Measurements from ENCODE around the gene SPTBN1. TPM values are rescaled to one million over a fixed set of nuclear protein-coding genes. Genes with fewer than 3 reads are reported as not detected.

SPTBN1 gene
- total and polyA plus RNA-seq, 3 experiments from 2014 or later, result 38.4 to 49.2 (median 38.5) TPM

- POLR2A ChIA-PET, result no interaction called here
- H3K4me1 ChIP-seq (ENCODE audit: insufficient read depth, low read length), result no peaks in the 10 kb centered on the region
- Mint-ChIP-seq H3K27ac (no peak overlapping the region), H3K36me3 (peaks cover 0 to 2% (median 0%) of the 10 kb centered on the region in 3 donors), H3K27me3 (peaks cover 6% of the 10 kb centered on the region in 2 donors), H3K4me1 (no peaks in the 10 kb centered on the region), H3K4me3 (no peak overlapping the region), H3K9me3 (no peaks in the 10 kb centered on the region)
- H3K9me3 ChIP-seq (ENCODE audit: low read length), result no peaks in the 10 kb centered on the region
- H3K27me3 ChIP-seq (ENCODE audit: insufficient read depth, low read length, poor library complexity, severe bottlenecking), result no peaks in the 10 kb centered on the region
- CTCF ChIA-PET, result interaction anchor here (1.5 kb wide), 1 partner anchor 17 kb away, joined by 4 read pairs; no protein-coding TSS in a partner anchor
- no peak for DNase-seq
- H3K36me3 ChIP-seq (ENCODE audit: insufficient read depth, low read length), result no peaks in the 10 kb centered on the region
- no peak overlapping the region for H3K4me3 ChIP-seq (ENCODE audit: low read length)
- H3K27ac ChIP-seq (ENCODE audit: low read depth, low read length), result no peak overlapping the region
Observed at GRCh38 chr2:54539683-54540082, 83.6 kb downstream of the SPTBN1 start.

- POLR2A ChIA-PET, result no interaction called here
- CTCF ChIA-PET, result interaction anchor here (0.7 to 1.5 kb wide), 2 partner anchors 17 to 164 kb away, joined by 3 to 4 read pairs; no protein-coding TSS in a partner anchor
- H3K36me3 Mint-ChIP-seq, result peaks cover 0 to 2% (median 0%) of the 10 kb centered on the region in 3 donors
Observed at GRCh38 chr2:54540194-54540593, 84.1 kb downstream of the SPTBN1 start.

GRCh38 chr2:54541995-54542394 lies 85.9 kb downstream of the SPTBN1 start:
- DNase-seq, result no peak
- Mint-ChIP-seq H3K4me3 (no peak overlapping the region), H3K27me3 (peaks cover 5 to 6% of the 10 kb centered on the region in 2 donors), H3K36me3 (no peaks in the 10 kb centered on the region), H3K27ac (no peak overlapping the region), H3K4me1 (no peaks in the 10 kb centered on the region), H3K9me3 (no peaks in the 10 kb centered on the region)
- Histone ChIP-seq H3K9me3 (ENCODE audit: low read length) (no peaks in the 10 kb centered on the region), H3K4me3 (ENCODE audit: low read length) (no peak overlapping the region), H3K27me3 (ENCODE audit: insufficient read depth, low read length, poor library complexity, severe bottlenecking) (no peaks in the 10 kb centered on the region), H3K36me3 (ENCODE audit: insufficient read depth, low read length) (no peaks in the 10 kb centered on the region), H3K27ac (ENCODE audit: low read depth, low read length) (no peak overlapping the region), H3K4me1 (ENCODE audit: insufficient read depth, low read length) (no peaks in the 10 kb centered on the region)
- ChIA-PET POLR2A (no interaction called here), CTCF (no interaction called here)

More at GRCh38 chr2:54540194-54540593, 84.1 kb downstream of the SPTBN1 start:
- DNase-seq, result no peak
- H3K27me3 ChIP-seq (ENCODE audit: insufficient read depth, low read length, poor library complexity, severe bottlenecking), result no peaks in the 10 kb centered on the region
- Mint-ChIP-seq H3K4me3 (no peak overlapping the region), H3K4me1 (no peaks in the 10 kb centered on the region), H3K27me3 (peaks cover 5 to 6% of the 10 kb centered on the region in 2 donors), H3K27ac (no peak overlapping the region), H3K9me3 (no peaks in the 10 kb centered on the region)
- H3K4me3 ChIP-seq (ENCODE audit: low read length), result no peak overlapping the region
- H3K27ac ChIP-seq (ENCODE audit: low read depth, low read length), result no peak overlapping the region
- H3K4me1 ChIP-seq (ENCODE audit: insufficient read depth, low read length), result no peaks in the 10 kb centered on the region
- no peaks in the 10 kb centered on the region for H3K36me3 ChIP-seq (ENCODE audit: insufficient read depth, low read length)
- no peaks in the 10 kb centered on the region for H3K9me3 ChIP-seq (ENCODE audit: low read length)

DNA sequence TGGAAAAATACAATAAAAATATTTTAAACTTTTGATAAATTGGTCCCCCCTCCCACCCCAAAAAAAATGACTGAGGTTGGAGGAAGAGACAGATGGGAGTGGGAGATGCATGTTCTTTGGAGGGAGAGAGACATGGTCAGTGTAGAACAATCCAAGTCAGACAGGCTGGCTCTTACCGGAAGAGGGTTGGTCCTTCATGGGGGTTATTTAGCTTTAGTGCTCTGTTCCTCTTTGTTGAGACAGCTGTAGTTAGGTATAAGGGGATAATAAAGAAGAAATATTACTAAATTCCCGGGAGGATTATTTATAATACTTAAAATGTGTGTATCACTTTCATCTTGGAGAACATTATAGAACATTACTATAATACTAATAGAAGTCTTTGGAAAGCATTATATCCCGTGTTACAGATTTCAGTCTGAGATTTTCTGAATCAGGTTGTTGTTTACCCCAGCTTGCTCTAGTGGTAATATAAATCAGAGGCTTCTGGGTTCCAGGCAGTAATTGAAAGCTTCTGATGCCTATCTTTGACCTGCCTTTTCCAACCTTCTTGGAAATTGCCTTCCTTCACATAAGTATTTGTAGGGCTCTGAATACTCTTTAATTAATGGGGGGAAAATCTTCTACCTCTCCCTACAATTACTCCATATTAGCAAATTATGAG lies 87.7 kb downstream of the SPTBN1 start:
- POLR2A ChIA-PET, result no interaction called here
- Histone ChIP-seq H3K27ac (ENCODE audit: low read depth, low read length) (no peak overlapping the region), H3K36me3 (ENCODE audit: insufficient read depth, low read length) (no peaks in the 10 kb centered on the region), H3K9me3 (ENCODE audit: low read length) (no peaks in the 10 kb centered on the region), H3K4me3 (ENCODE audit: low read length) (no peak overlapping the region), H3K27me3 (ENCODE audit: insufficient read depth, low read length, poor library complexity, severe bottlenecking) (no peaks in the 10 kb centered on the region), H3K4me1 (ENCODE audit: insufficient read depth, low read length) (no peaks in the 10 kb centered on the region)
- no peak for DNase-seq
- CTCF ChIA-PET, result interaction anchor here (0.8 kb wide), 1 partner anchor 21 kb away, joined by 3 read pairs; no protein-coding TSS in a partner anchor
- Mint-ChIP-seq H3K27ac (no peak overlapping the region), H3K9me3 (no peaks in the 10 kb centered on the region), H3K36me3 (no peaks in the 10 kb centered on the region), H3K4me3 (no peak overlapping the region), H3K4me1 (no peaks in the 10 kb centered on the region), H3K27me3 (peaks cover 3 to 6% of the 10 kb centered on the region in 2 donors)

- no peaks in the 10 kb centered on the region for H3K4me1 ChIP-seq (ENCODE audit: insufficient read depth, low read length)
- Mint-ChIP-seq H3K27me3 (peaks cover 3 to 6% of the 10 kb centered on the region in 2 donors), H3K36me3 (peaks cover 0 to 5% (median 0%) of the 10 kb centered on the region in 3 donors), H3K27ac (no peak overlapping the region), H3K4me3 (no peak overlapping the region), H3K9me3 (no peaks in the 10 kb centered on the region), H3K4me1 (no peaks in the 10 kb centered on the region)
- POLR2A ChIA-PET, result no interaction called here
- H3K36me3 ChIP-seq (ENCODE audit: insufficient read depth, low read length), result no peaks in the 10 kb centered on the region
- no peak overlapping the region for H3K27ac ChIP-seq (ENCODE audit: low read depth, low read length)
- DNase-seq, result no peak
- H3K9me3 ChIP-seq (ENCODE audit: low read length), result no peaks in the 10 kb centered on the region
- no peaks in the 10 kb centered on the region for H3K27me3 ChIP-seq (ENCODE audit: insufficient read depth, low read length, poor library complexity, severe bottlenecking)
- no peak overlapping the region for H3K4me3 ChIP-seq (ENCODE audit: low read length)
- CTCF ChIA-PET, result no interaction called here
Observed at GRCh38 chr2:54545702-54546450, 89.7 kb downstream of the SPTBN1 start.

DNA sequence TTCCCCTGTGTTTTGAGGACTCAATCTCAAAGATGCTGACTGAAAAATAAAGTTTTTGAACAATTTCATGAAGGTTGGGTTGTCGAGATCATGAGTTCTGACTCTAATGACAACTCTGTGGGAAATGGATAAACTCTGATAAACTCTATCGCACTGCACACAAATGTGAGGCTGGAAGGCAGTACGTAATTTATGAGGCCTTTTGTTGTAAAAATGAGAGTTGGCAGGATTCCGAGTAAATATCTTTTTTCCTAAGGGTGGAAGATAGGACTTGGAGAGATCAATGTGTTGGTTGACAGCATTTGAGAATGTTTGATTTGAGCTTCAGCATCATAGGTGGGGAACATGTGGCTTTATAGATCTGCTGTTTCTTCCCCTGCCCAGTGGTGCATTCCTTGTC lies 90.4 kb downstream of the SPTBN1 start:
- no peaks in the 10 kb centered on the region for H3K9me3 Mint-ChIP-seq
- ChIA-PET CTCF (no interaction called here), POLR2A (no interaction called here)
- no peak overlapping the region for H3K4me3 Mint-ChIP-seq
- Histone ChIP-seq H3K36me3 (ENCODE audit: insufficient read depth, low read length) (no peaks in the 10 kb centered on the region), H3K4me3 (ENCODE audit: low read length) (no peak overlapping the region), H3K9me3 (ENCODE audit: low read length) (no peaks in the 10 kb centered on the region), H3K27me3 (ENCODE audit: insufficient read depth, low read length, poor library complexity, severe bottlenecking) (no peaks in the 10 kb centered on the region), H3K27ac (ENCODE audit: low read depth, low read length) (no peak overlapping the region), H3K4me1 (ENCODE audit: insufficient read depth, low read length) (no peaks in the 10 kb centered on the region)
- no peak for DNase-seq
- peaks cover 0 to 5% (median 0%) of the 10 kb centered on the region in 3 donors for H3K36me3 Mint-ChIP-seq
- H3K27me3 Mint-ChIP-seq, result peaks cover 0 to 1% of the 10 kb centered on the region in 2 donors
- H3K27ac Mint-ChIP-seq, result no peak overlapping the region
- no peaks in the 10 kb centered on the region for H3K4me1 Mint-ChIP-seq

GRCh38 chr2:54546923-54547720 lies 91.0 kb downstream of the SPTBN1 start:
- CTCF ChIA-PET, result interaction anchor here (1.3 kb wide), 1 partner anchor 24 kb away, joined by 4 read pairs; no protein-coding TSS in a partner anchor
- H3K9me3 Mint-ChIP-seq, result no peaks in the 10 kb centered on the region

More at GRCh38 chr2:54546923-54547720, 91.0 kb downstream of the SPTBN1 start:
- DNase-seq, result no peak
- H3K9me3 ChIP-seq (ENCODE audit: low read length), result no peaks in the 10 kb centered on the region
- POLR2A ChIA-PET, result interaction anchor here (0.6 kb wide), 1 partner anchor 677 kb away, joined by 3 read pairs; no protein-coding TSS in a partner anchor
- no peaks in the 10 kb centered on the region for H3K4me1 ChIP-seq (ENCODE audit: insufficient read depth, low read length)
- Mint-ChIP-seq H3K27me3 (peaks cover 0 to 1% of the 10 kb centered on the region in 2 donors), H3K27ac (no peak overlapping the region), H3K4me1 (no peaks in the 10 kb centered on the region), H3K4me3 (no peak overlapping the region), H3K36me3 (peaks cover 0 to 5% (median 0%) of the 10 kb centered on the region in 3 donors)
- H3K27me3 ChIP-seq (ENCODE audit: insufficient read depth, low read length, poor library complexity, severe bottlenecking), result no peaks in the 10 kb centered on the region
- no peak overlapping the region for H3K27ac ChIP-seq (ENCODE audit: low read depth, low read length)
- H3K36me3 ChIP-seq (ENCODE audit: insufficient read depth, low read length), result no peaks in the 10 kb centered on the region
- no peak overlapping the region for H3K4me3 ChIP-seq (ENCODE audit: low read length)
